ENCODE results near the gene C14orf132.

Gene C14orf132

DNA sequence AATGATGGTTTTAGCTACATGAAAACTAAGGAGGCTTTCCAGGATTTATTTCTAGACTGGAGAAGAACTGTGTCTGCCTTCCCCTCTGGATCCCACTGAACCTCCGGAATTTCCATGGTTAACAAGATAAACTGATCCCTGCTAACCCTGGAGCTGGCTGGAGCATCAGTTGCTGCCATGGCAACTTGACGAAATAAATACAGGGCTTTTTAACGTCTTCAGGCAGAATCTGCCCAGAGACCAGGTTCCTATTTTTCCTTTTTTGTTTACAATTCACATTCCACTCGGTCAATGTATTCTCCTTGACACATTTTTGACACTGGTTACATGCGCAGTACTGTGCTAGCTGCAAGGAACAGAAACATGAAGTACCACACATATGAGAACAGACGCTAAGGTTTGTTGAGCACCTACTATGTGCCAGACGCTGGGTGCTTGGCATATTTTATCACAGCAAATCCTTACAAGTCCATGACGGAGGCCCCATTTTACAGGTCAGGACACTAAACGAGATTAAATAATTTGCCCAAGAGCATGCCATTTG is 1.7 kb downstream of the C14orf132 start:
- DNase-seq, result no peak

DNA sequence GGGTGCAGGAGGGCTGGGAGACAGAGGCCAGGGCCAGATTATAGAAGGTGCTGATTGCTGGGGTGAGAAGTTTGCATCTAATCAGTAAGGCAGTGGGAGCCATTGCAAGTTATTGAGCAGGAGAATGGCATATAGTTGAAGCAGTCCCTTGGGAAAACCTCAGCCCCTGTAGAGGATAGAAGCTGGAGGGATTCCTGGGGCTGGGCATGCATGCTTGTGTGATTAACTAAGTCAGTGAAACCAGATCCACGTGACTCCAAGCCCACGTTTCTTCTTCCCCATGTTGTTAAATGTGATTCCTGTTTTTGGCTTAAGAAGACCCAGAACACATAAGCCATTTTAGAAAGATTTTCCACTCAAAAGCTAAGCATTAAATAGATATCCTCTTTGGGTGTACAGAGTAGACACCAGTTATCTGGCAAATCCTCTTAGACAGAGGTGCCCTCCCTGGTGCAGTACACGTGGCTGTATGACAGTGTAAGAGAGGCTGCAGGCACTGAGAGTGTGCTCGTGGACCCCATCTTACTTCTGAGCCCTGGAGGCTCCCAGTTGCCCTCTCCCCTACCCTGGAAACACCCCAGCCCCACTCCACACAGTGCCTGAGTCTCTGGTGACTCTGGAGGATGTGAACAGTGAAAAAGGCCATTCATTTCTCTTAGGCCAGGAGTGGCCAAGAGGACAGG is 3.2 kb downstream of the C14orf132 start:
- no peak for DNase-seq

DNA sequence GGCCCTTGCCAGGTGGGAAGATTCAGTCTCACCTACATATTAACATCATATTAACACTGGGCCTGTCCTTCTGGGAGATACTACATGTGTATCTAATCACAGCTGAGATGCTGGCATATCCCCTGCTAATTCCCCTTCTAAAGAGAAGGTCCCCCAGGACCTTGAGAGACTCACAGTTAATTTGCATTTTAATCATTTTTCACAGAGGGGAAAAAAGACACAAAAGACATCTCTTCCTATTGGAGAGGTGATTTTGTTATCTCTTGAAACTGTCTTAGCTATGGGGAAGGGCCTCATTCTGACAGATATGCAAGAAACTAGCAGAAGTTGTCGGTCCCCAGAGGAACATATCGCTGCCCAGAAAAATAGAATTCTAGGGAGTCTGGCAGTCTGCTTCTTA is 7.5 kb downstream of the C14orf132 start:
- DNase-seq, result no peak

DNA sequence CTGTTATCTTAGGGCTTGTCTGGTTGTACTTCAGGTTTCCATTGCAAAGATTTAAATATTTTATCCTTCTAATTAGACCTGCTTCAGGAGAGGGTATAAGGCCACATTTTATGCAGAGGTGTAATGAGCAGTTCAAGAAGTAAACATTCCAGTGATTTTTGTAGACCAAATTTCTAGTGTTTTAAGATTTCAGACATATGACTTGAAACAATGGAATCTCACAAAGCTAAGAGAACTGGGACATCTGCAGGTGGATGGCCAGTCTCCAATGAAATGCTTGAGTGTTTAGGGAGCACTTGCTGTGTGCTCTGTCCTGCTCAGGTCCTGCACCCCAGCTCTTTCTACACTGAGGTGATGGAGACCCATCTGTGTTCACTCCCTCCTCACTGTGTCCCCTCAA is 7.9 kb downstream of the C14orf132 start:
- DNase-seq, result no peak

DNA sequence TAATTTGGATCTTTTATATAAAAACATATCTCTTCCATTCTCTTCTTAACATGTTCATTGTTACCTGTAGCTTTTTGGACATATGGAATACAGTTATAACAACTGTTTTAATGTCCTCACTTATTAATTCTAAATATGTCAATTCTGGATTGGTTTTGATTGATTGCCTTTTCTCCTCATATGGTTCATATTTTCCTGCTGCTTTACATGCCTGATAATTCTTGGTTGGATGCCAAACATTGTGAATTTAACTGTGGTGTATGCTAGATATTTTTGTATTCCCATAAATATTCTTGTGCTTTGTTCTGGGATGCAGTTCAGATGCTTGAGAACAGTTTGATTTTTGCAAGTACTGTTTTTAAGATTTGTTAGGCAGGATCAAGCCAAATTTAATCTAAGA is 10.8 kb downstream of the C14orf132 start:
- DNase-seq, result no peak

DNA sequence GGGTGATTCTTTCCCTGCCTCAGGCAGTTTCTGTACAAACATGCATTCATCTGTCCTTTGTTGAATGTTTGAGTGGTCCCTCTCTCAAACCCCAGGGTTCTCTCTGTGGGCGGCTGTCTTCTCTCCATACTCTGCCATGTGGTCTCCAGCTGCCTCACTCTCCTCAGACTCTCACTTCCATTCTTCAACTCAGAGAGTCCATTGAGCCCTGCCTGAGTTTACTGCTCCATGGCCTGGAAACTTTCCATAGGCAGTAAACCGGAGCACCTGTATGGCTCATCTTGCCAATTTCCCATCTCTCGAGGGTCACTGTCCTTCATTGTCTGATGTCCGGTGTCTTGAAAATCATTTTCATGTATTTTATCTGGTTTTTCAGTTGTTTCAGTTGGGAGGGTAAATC is 11.3 kb downstream of the C14orf132 start:
- no peak for DNase-seq

DNA sequence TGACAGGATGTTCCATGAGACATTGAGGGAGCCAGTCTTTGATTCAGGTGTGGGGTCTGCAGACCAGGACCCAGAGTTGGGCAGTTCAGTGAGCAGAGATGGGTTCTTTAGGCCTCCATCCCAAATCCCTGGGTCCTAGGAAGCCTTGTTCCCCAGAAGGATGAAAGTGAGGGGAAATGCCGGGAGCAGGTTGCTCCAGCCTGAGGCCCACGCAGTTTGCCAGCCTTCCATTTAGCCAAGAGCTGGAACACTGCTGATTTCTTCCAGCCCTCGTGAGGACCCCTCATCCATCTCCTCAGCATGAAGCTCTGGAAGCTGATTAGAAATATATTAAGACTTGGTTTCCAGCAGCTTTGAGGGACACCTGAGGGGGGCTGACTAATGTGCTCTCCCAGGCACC is 12.1 kb downstream of the C14orf132 start:
- no peak for DNase-seq

DNA sequence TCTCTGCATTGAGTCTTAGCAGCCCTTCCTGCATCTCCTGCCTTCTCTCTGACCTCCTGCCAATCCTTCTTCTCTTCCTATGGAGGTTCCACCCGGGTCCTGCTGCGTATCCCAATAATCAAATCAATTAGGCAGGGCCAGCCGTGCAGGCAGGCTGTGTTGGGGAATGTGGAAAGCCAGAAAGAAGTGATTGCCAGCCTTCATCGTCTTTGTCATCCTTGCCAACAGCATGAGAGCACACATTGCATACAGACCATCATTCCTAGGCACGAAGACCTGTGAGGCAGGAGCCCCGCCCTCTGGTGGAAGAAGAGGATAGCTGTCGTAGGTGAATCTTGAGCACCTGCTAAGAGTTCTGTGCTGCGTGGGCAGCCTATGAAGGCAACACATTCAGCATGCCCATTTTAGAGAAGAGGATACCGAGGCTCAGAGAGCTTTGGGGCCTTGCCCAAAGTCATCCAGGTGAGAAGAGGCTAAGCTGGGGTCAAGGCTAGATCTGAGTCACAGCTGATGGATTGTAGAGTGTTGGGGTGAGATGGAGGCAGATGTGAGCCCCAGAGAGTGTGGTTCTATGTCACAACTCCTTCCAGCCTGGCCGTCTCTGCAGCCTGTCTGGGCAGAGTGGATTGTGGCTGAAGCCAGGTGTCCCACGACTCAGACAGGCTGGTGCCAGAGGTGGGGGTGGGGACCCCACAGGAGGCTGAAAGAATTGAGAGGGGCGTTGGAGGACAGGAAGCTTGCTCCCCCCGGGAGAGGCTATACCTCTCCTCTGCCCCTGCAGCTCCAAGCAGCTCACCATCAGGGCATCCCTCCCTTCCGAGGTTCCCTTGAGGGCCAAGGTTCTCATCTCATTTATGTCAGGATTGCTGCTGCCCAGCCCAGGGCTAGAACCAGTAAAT is 12.7 kb downstream of the C14orf132 start:
- DNase-seq, result no peak

DNA sequence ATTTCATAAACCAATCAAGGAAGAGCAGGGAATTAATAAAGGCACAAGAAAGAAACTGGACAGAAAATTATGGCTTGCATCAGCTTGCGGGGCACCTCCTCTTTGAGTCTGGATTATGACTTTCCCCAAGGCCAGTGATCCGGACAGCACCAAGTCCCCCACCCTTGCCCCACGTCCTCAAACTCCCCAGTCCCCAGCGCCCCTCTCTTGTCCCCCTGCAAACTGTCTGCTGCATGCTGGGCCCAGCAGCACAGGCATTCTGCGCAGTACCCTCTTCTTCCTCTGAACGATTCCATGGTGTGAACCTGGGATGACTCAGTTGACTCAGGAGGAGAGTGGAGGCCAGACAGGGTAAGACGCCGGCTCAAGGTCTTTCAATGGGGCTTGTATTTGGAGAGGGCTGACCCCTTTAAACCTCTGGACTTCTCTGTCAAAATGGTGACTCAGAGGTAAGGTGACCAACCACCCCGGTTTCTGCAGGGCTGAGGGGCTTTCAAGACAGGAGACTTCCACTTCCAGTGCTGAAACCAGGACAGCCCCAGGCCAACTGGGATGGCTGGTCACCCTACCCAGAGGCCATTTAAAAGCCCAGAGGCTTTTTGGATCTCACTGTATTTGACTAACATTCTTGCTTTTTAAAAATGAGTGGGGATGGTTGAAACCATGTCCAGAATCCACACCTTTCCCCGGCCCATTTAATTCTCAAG is 13.5 kb downstream of the C14orf132 start:
- no peak for DNase-seq

DNA sequence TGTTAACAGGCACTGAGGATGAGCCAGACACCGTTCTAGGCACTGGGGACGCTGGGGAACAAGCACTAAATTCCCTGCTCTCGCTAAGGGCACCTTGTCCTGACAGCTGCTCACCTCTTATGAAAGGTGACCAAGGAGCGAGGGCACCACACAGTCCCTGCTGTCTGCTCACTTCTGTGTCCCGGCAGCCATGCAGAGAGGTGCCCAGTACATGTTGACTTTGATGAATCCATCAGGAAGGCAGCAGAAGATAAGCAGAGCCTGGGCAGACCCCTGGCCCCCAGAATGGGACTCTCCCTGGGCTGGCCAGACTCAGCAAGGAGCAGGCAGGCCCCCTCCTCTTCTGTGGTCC is 14.1 kb downstream of the C14orf132 start:
- no peak for DNase-seq

DNA sequence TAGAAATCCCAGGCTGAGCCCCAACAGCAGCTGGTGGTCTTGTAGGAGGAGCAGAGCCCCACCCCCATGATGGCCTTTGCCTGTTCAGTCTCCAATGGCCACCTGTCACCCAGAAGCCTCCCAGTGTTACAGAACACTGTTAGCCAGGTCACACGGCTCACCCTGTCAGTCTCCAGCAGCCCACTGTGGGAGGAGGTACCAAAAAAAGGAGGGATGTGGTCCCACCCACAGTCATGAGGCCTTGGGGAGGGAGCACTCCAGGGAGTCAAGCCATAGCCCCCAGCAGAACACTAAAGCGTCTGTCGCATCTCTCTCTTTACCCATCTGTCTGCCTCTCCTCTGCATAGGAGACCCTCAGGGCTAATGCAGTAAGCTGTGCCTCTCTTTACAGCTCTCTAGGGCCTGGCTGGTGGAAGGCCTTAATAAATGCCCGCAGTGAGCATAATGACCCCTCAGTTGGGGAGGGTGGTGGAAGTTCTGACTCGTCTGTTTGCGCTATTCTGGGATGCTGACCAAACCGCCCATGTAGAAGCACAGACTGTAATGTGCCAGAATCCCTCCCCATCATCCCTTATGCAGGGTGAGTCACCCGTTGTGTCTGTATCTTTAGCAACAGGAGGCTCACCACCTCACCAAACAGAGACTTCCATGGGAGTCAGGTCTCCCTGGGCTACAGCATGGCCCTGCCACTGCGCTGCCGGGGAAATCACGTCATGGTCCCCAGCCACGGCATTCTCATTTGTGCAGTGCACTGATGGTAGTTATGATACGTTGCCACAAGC is 14.6 kb downstream of the C14orf132 start:
- DNase-seq, result no peak

DNA sequence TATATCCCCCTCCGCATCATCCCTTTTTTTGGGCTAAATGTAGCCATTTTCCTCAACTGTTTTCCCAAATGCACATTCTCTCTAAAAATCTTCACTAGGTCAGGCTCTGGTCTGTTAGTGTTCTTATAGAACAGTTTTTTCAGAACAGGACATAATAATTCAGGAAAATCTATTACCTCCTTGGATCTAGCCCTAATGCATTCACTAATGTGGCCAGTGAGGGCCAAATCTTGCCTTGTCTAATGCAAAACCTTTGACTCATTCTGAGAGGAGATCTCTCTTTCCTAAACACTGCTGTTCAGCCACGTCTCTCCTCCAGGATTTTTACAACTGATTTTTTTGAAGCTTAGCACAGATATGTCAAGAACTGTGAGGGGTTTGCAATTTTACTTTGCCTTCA is 15.5 kb downstream of the C14orf132 start:
- DNase-seq, result no peak

DNA sequence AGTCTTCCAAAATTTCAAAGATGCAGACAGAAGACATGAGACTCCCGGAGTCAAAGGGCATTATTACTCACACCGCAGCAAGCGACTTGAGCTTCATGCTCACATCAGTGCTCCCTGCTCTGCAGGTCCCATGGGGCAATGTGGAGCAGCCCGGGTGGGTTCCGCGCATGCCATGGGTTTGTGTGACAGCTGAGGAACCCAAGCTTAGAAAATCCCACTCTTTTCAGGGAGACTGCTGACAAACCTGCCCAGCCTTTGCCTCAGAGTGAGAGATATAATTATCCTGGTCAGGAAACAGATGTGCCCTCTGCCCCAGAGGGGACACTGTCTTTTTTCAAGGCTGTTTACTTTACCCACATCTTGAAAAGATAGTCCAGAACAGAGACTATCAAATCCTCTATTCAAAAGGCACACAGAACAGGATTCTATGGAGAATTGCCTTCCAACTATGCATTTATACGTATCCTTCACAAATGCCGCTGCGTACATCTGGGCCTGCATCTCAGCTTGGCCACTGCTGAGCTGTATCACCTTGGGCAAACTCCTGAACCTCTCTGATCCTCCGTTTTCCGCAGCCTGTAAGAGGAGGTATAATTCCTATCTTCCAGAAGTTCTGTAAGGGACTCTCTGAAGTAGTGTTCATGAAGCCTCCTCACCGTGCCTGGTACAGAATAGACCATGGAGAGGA is 16.0 kb downstream of the C14orf132 start:
- no peak for DNase-seq

DNA sequence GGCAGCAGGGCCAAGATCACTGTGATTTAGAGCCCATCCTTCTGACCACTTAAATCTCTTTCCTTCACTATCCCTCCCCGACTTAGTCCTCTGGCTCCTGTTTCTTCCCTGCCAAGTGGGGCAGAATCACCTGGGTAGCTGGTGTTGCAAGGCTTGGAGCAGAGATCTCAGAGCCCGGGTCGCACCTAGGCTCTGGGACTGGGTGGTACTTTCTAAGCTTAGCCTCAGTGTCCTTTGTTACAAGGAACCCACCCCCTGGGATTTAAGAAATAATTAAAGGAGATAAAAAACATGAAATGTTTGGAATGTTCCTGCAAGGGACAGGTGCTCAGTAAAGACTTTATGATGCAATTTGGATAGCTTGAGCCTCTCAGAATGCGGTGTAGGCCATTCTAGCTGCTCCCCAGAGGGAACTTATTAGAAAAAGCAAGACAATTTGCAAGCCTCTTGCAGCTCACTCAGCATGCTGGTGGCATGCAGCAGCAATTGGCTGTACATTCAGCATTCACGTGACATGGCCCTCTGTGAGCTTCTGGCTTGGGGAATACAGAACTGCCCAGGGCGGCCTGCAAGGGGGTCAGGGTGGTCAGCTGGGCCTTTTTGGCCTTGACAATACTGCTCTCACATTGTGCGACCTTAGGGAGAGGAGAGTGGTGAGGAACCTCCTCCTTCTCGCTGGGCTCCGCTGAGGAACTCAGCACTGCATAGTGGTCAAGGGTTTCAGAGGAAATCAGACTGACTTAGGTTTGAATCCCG is 16.8 kb downstream of the C14orf132 start:
- no peak for DNase-seq

DNA sequence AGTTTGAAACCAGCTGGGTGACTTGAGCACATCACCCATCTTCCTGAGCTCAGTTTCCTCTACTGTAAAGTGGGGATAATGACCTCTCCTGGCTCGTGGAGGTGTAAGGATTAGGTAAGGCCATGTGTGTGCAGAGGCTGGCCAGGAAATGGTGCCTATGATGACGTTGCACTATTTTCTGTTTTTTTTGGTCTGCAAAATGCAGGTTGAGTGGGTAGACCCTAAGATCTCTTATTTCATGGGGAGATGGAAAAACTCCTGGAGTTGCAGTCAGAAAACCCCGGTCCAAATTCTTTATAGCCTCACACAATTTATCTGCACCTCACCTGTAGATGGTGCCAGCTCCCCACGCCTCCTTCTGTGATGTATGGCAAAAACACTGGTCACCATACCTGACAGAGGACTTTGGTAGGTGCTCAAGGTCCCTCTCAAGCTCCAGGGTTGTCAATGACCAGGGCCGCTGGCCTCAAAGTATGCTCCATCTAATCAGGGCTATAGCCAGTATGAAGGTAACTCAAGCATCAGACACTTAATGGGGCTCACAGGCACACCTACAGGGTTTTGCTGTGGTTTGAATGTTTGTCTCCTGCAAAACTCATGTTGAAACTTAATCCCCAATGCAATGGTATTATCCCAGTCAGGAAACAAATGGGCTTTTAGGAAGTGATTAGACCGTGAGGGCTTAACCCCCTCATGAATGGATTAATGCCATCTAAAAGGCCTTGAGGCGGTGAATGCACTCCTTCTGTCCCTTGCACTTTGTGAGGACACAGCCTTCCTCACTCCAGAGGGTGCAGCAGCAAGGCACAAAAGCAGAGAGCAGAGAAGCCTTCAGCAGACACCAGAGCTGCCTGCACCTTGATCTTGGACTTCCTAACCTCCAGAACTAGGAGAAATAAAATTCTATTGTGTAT is 17.6 kb downstream of the C14orf132 start:
- no peak for DNase-seq

DNA sequence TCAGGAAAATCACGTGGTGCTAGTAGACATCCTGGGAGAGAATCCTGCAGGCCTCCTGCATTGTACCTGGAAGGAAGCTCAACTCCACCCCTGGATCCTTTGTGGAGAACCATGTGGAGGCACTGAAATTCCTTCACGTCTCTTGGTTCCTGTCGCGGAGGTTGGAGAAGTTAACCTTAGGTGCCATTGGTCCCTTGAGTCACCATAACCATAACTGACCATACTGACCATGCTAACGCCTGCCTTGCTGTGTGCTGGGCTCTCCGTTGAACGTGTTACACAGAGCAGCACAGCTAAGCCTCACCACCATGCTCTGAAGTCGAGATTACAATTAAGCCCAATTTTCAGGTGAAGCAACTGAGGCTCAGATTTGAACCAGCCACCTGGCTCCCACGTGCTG is 18.6 kb downstream of the C14orf132 start:
- no peak for DNase-seq

DNA sequence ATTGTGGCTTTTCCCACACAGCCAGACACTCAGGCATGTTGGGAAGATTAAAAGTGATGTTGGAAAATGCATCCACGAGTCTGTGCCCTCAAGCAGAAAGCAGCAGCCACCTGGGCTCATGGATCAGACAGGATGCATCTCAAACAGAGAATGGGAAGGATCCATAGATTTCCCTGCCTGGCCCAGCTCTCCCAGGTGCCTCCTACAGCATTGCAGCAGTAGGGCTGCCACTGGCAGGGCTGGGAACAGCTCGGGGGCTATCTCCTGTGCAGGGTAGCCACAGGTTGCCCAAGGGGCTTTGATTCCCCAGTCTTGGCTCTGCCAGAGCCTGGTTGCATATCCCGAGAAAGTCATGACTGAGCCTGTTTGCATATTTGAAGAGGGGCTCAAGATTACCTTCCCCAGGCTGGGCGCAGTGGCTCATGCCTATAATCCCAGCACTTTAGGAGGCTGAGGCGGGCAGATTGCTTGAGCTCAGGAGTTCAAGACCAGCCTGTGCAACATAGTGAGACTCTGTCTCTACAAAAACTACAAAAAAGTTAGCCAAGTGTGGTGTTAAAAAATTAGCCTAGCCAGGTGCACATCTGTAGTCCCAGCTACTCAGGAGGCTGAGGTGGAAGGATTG is 19.5 kb downstream of the C14orf132 start:
- DNase-seq, result no peak

DNA sequence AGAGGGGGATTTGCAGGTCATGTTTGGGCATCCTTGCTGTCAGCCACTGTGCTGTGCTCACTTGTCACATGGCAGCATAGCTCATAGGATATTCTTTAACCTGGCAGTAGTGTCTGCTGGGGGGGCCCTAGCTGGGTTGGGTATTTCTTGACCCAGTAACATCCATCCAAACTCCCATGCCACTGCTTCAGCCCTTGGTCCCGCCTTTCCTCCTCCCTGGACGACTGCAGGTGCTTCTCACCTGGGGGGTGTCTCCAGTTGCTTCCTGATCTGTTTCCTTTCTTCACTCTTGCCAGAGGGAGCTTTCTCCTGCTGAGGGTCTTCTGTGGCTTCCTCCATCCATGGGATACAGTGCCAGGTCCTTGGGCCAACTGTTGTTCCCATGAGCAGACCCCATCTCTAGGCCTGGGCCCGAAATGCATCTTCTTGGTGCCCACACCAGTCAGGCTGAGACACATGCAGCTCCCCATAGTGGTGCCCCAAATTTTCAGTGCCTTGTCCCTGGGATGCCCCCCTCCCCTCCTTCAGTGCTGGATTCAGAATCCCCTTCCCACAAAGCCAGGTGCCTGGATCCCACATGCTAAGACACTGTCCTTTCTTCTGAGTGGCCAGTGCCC is 20.5 kb downstream of the C14orf132 start:
- DNase-seq, result no peak

Data from CD4-positive, alpha-beta T cell treated with Interleukin-12 subunit alpha and Interleukin-12 subunit beta, for 1 hour (primary cell).